ENCODE data around the gene IWS1.
A peak's percentile ranks its signal among the peaks of the same experiment; 100 is the strongest.
"Not testable (repeated sequence)": the region's sequence is repeated elsewhere in the genome, so short reads cannot be mapped to it uniquely, and the experiment has no call there.

IWS1 gene

GRCh38 chr2:127526132-127527000, at the start of gene IWS1:
IWS1 (minus strand) TSS chr2:127526489; CDS start chr2:127526208, 281 bp downstream.
- DNase-seq: peak; percentile 89

- peak; percentile 4 for DNase-seq
These were observed 49.7 kb upstream of the IWS1 start for GRCh38 chr2:127575941-127576432.

GRCh38 chr2:127575185-127575765, 49.0 kb upstream of the IWS1 start:
- peak; percentile 11 for DNase-seq

GRCh38 chr2:127574656-127575055, 48.4 kb upstream of the IWS1 start:
- no peak for DNase-seq

GRCh38 chr2:127573771-127574170, 47.5 kb upstream of the IWS1 start:
- no peak for DNase-seq

GRCh38 chr2:127573298-127573697, 47.0 kb upstream of the IWS1 start:
- peak; percentile 6 for DNase-seq

GRCh38 chr2:127572841-127573240, 46.6 kb upstream of the IWS1 start:
- no peak for DNase-seq

- DNase-seq: not testable (repeated sequence)
These were observed 46.1 kb upstream of the IWS1 start for GRCh38 chr2:127572352-127572751.

GRCh38 chr2:127570282-127571250, 44.3 kb upstream of the IWS1 start:
- no peak for DNase-seq

- peak; percentile 8 for DNase-seq
These were observed 43.4 kb upstream of the IWS1 start for GRCh38 chr2:127569666-127570065.

GRCh38 chr2:127568128-127568527, 41.8 kb upstream of the IWS1 start:
- peak; percentile 12 for DNase-seq

GRCh38 chr2:127567351-127567854, 41.1 kb upstream of the IWS1 start:
- DNase-seq: peak; percentile 2

- peak; percentile 2 for DNase-seq
These were observed 40.3 kb upstream of the IWS1 start for GRCh38 chr2:127566576-127566975.

GRCh38 chr2:127566139-127566417, 39.8 kb upstream of the IWS1 start:
- DNase-seq: no peak

- DNase-seq: peak; percentile 8
These were observed 39.2 kb upstream of the IWS1 start for GRCh38 chr2:127565261-127566138.

- no peak for DNase-seq
These were observed 38.4 kb upstream of the IWS1 start for GRCh38 chr2:127564429-127565260.

GRCh38 chr2:127563458-127564428, 37.5 kb upstream of the IWS1 start:
- no peak for DNase-seq

GRCh38 chr2:127562936-127563335, 36.6 kb upstream of the IWS1 start:
- no peak for DNase-seq

GRCh38 chr2:127561371-127561770, 35.1 kb upstream of the IWS1 start:
- DNase-seq: no peak

- DNase-seq: no peak
These were observed 34.6 kb upstream of the IWS1 start for GRCh38 chr2:127560931-127561280.
